C4-2B (cell line): ENCODE results near the gene NINJ1.

Source experiments
- CTCF ChIP-seq: fragments of 450-650 bp; conservative IDR thresholded peaks from 2 replicates; pipeline ENCODE4 v1.5.1; 2017; ENCODE audit warnings: mild to moderate bottlenecking
- ZFX ChIP-seq: fragments of 450-650 bp; IDR thresholded peaks from 2 replicates; pipeline ENCODE4 v1.6.1; 2017

GRCh38 chr9:93169444-93169843, 35.4 kb upstream of the NINJ1 start:
- no peak for TF ChIP-seq CTCF
- no peak for TF ChIP-seq ZFX
